Measurements from ENCODE around the gene PDIA4. TPM values are rescaled to one million over a fixed set of nuclear protein-coding genes. Genes with fewer than 3 reads are reported as not detected.
A peak's percentile ranks its signal among the peaks of the same experiment; 100 is the strongest.

PDIA4 gene
- total RNA-seq, 4 donors from 2014 or later, result 35.9 to 55.9 (median 47.9) TPM

- no peak for DNase-seq (ENCODE audit: low spot score in 2 of 2)
- intact Hi-C loops (cut with DNase I; ENCODE audit: low total_unique reads), result no loop called here
- TF ChIP-seq POLR2A (IDR thresholded peaks at IDR 0.05) (no peak), CTCF (IDR thresholded peaks at IDR 0.05) (no peak)
- H3K4me3 ChIP-seq (ENCODE audit: low read depth, poor library complexity, severe bottlenecking), result no peak overlapping the region
- 42 to 47% methylated on average over 1 of the region's 1 CpG for WGBS, 2 donors
Measured at GRCh38 chr7:148991536-148991935, 36.8 kb downstream of the PDIA4 start.

GRCh38 chr7:148987751-148988512 is 40.4 kb downstream of the PDIA4 start:
- 3% methylated on average over 9 of the region's 9 CpGs for WGBS, 2 donors
- no peak for TF ChIP-seq CTCF (IDR thresholded peaks at IDR 0.05)
- no peak for TF ChIP-seq POLR2A (IDR thresholded peaks at IDR 0.05)
- intact Hi-C loops (cut with DNase I; ENCODE audit: low total_unique reads), result no loop called here
- H3K4me3 ChIP-seq (ENCODE audit: low read depth, poor library complexity, severe bottlenecking), result peak overlapping the region; percentile 47
- DNase-seq (ENCODE audit: low spot score in 2 of 2), result no peak

- WGBS, 2 donors, result 0 to 1% methylated on average over 17 of the region's 17 CpGs
- H3K4me3 ChIP-seq (ENCODE audit: low read depth, poor library complexity, severe bottlenecking), result peak overlapping the region; percentile 47
- TF ChIP-seq CTCF (IDR thresholded peaks at IDR 0.05) (no peak), POLR2A (IDR thresholded peaks at IDR 0.05) (no peak)
- peak; percentile 84 to 96 for DNase-seq (ENCODE audit: low spot score in 2 of 2)
- intact Hi-C loops (cut with DNase I; ENCODE audit: low total_unique reads), result no loop called here
Measured at GRCh38 chr7:148987010-148987750, 41.1 kb downstream of the PDIA4 start.

- WGBS, 2 donors, result 33 to 42% methylated on average over 1 of the region's 1 CpG
- TF ChIP-seq CTCF (IDR thresholded peaks at IDR 0.05) (no peak), POLR2A (IDR thresholded peaks at IDR 0.05) (no peak)
- intact Hi-C loops (cut with DNase I; ENCODE audit: low total_unique reads), result no loop called here
- no peak overlapping the region for H3K4me3 ChIP-seq (ENCODE audit: low read depth, poor library complexity, severe bottlenecking)
- no peak for DNase-seq (ENCODE audit: low spot score in 2 of 2)
Measured at GRCh38 chr7:148986742-148987009, 41.6 kb downstream of the PDIA4 start.

- WGBS, 2 donors, result 1 to 2% methylated on average over 24 to 38 of the region's 38 CpGs
- no peak for DNase-seq (ENCODE audit: low spot score in 2 of 2)
- TF ChIP-seq CTCF (IDR thresholded peaks at IDR 0.05) (no peak), POLR2A (IDR thresholded peaks at IDR 0.05) (no peak)
- intact Hi-C loops (cut with DNase I; ENCODE audit: low total_unique reads), result no loop called here
- H3K4me3 ChIP-seq (ENCODE audit: low read depth, poor library complexity, severe bottlenecking), result peak overlapping the region; percentile 44
Measured at GRCh38 chr7:148983200-148984146, 44.8 kb downstream of the PDIA4 start.
